HEK293T (cell line): ENCODE data around the gene VPS41.

Source experiments
- CTCF ChIA-PET: fragments of 350-600 bp; formaldehyde crosslinking; extraction: SDS; loops from one replicate; lab custom pipeline; 2021; ENCODE audit warnings: antibody characterized with exemption, inconsistent platforms; lab: Yijun Ruan, JAX
- POLR2A ChIA-PET: fragments of 350-600 bp; formaldehyde crosslinking; extraction: SDS; loops from one replicate; lab custom pipeline; 2020; ENCODE audit warnings: antibody characterized with exemption, inconsistent platforms; lab: Yijun Ruan, JAX
- DNase-seq: peaks from one replicate; pipeline ENCODE4 v3.0.0; 2012; ENCODE audit warnings: mixed read lengths; ENCODE audit errors: extremely low spot score
- ARNT ChIP-seq: fragments of 450-650 bp; IDR thresholded peaks from 2 replicates; pipeline ENCODE4 v1.6.1; 2017; ENCODE audit warnings: mild to moderate bottlenecking
- BHLHE40 ChIP-seq: fragments of 450-650 bp; IDR thresholded peaks from 2 replicates; pipeline ENCODE4 v1.6.1; 2016; ENCODE audit warnings: mild to moderate bottlenecking, moderate library complexity, borderline replicate concordance
- CTBP1 ChIP-seq: fragments of 450-650 bp; IDR thresholded peaks from 2 replicates; pipeline ENCODE4 v1.6.1; 2016; ENCODE audit warnings: borderline replicate concordance
- ELF4 ChIP-seq: fragments of 450-650 bp; IDR thresholded peaks from 2 replicates; pipeline ENCODE4 v1.6.1; 2017; ENCODE audit warnings: antibody characterized with exemption
- FOXA1 ChIP-seq: fragments of 450-650 bp; IDR thresholded peaks from 2 replicates; pipeline ENCODE4 v1.6.1; 2016; ENCODE audit warnings: mild to moderate bottlenecking
- FOXK2 ChIP-seq: fragments of 450-650 bp; IDR thresholded peaks from 2 replicates; pipeline ENCODE4 v1.6.1; 2016; ENCODE audit warnings: mild to moderate bottlenecking
- FOXM1 ChIP-seq: fragments of 450-650 bp; IDR thresholded peaks from 2 replicates; pipeline ENCODE4 v1.6.1; 2017; ENCODE audit warnings: mild to moderate bottlenecking, borderline replicate concordance
- HDGF ChIP-seq: fragments of 450-650 bp; IDR thresholded peaks from 2 replicates; pipeline ENCODE4 v1.6.1; 2017; ENCODE audit warnings: antibody characterized with exemption, borderline replicate concordance
- L3MBTL2 ChIP-seq: fragments of 450-650 bp; conservative IDR thresholded peaks from 2 replicates; pipeline ENCODE4 v1.6.1; 2016; ENCODE audit warnings: mild to moderate bottlenecking
- LEF1 ChIP-seq: fragments of 450-650 bp; IDR thresholded peaks from 2 replicates; pipeline ENCODE4 v1.6.1; 2017; ENCODE audit warnings: mild to moderate bottlenecking, borderline replicate concordance
- NFRKB ChIP-seq: fragments of 450-650 bp; IDR thresholded peaks from 2 replicates; pipeline ENCODE4 v1.6.1; 2016; ENCODE audit warnings: mild to moderate bottlenecking, moderate library complexity
- SP1 ChIP-seq: fragments of 450-650 bp; IDR thresholded peaks from 2 replicates; pipeline ENCODE4 v1.6.1; 2017
- SUZ12 ChIP-seq: fragments of 450-650 bp; IDR thresholded peaks from 2 replicates; pipeline ENCODE4 v1.6.1; 2016; ENCODE audit warnings: mild to moderate bottlenecking
- TARDBP ChIP-seq: fragments of 450-650 bp; IDR thresholded peaks from 2 replicates; pipeline ENCODE4 v1.6.1; 2016
- ZNF384 ChIP-seq: fragments of 450-650 bp; IDR thresholded peaks from 2 replicates; pipeline ENCODE4 v1.6.1; 2016
- TF ChIP-seq, protein P1 (sequence below): fragments of 450-650 bp; IDR thresholded peaks from 2 replicates; pipeline ENCODE4 v1.6.1; 2016

VPS41 gene

DNA sequence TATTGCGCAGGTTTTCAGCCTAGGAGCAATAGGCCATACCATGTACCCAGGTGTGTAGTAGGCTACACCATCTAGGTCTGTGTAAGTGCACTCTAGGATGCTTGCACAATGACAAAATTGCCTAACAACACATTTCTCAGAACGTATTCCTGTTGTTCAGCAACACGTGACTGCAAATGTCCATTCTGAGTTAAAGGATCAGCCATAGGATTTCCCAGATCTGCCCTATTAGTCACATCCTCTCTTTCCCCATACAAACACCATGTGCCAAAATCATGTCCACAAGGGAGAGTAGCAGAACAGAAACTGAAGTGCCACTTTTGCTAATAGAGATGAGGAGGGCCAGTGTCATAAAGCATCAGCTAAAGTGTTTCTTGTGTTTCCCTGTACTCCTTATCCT, 235.2 kb downstream of the VPS41 start:
- TF ChIP-seq L3MBTL2 (no peak), FOXM1 (no peak), SUZ12 (no peak), TARDBP (no peak), ARNT (no peak), BHLHE40 (no peak), SP1 (no peak), NFRKB (no peak), CTBP1 (no peak), LEF1 (no peak), HDGF (no peak), ELF4 (no peak), FOXA1 (no peak), ZNF384 (no peak), FOXK2 (no peak)
- TF ChIP-seq, protein P1, sequence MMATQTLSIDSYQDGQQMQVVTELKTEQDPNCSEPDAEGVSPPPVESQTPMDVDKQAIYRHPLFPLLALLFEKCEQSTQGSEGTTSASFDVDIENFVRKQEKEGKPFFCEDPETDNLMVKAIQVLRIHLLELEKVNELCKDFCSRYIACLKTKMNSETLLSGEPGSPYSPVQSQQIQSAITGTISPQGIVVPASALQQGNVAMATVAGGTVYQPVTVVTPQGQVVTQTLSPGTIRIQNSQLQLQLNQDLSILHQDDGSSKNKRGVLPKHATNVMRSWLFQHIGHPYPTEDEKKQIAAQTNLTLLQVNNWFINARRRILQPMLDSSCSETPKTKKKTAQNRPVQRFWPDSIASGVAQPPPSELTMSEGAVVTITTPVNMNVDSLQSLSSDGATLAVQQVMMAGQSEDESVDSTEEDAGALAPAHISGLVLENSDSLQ, result no peak
- no peak for DNase-seq
- ChIA-PET POLR2A (no interaction called here), CTCF (no interaction called here)
